ENCODE data around the gene OR4P4. TPM values are rescaled to one million over a fixed set of nuclear protein-coding genes. Genes with fewer than 3 reads are reported as not detected.

The OR4P4 gene
- total RNA-seq, 6 experiments from 2014 or later, result not detected

DNA sequence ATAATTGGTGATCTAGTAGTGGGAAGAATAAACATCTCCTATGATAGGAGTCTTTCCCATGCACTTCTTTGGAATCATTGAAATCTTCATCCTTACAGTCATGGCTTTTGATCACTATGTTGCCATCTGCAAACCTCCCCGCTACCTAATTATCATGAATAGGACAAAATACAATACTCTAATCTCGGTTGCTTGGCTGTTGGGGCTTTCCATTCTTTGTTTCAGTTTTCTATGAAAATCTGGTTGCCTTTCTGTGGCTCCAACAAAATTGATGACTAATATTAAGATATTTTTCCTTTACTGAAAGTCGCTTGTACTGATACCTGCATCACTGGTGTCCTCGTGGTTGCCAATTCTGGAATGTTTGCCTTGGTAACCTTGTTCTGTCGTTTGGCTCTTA lies 38.9 kb downstream of the OR4P4 start:
- H3K36me3 ChIP-seq, result no peaks in the 10 kb centered on the region
- ATAC-seq (no peak), DNase-seq (no peak)
- H3K9me3 ChIP-seq, result no peaks in the 10 kb centered on the region
- H3K4me1 ChIP-seq, result no peaks in the 10 kb centered on the region
- no peaks in the 10 kb centered on the region for H3K27me3 ChIP-seq
- intact Hi-C loops (cut with DNase I), result no loop called here
- WGBS (ENCODE audit: insufficient coverage, low coverage, low lambda C conversion rate, missing lambda C conversion rate), result 38% methylated on average over 5 of the region's 5 CpGs
- no peak overlapping the region for H3K4me3 ChIP-seq
- no peak for TF ChIP-seq POLR2A (IDR thresholded peaks at IDR 0.05)
- TF ChIP-seq, protein P1, sequence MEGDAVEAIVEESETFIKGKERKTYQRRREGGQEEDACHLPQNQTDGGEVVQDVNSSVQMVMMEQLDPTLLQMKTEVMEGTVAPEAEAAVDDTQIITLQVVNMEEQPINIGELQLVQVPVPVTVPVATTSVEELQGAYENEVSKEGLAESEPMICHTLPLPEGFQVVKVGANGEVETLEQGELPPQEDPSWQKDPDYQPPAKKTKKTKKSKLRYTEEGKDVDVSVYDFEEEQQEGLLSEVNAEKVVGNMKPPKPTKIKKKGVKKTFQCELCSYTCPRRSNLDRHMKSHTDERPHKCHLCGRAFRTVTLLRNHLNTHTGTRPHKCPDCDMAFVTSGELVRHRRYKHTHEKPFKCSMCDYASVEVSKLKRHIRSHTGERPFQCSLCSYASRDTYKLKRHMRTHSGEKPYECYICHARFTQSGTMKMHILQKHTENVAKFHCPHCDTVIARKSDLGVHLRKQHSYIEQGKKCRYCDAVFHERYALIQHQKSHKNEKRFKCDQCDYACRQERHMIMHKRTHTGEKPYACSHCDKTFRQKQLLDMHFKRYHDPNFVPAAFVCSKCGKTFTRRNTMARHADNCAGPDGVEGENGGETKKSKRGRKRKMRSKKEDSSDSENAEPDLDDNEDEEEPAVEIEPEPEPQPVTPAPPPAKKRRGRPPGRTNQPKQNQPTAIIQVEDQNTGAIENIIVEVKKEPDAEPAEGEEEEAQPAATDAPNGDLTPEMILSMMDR (IDR thresholded peaks at IDR 0.05), result no peak
- no peak overlapping the region for H3K27ac ChIP-seq

Other genes with a start within 250 kb of the OR4P4 start
- gene OR4C15, start 80.6 kb upstream of the OR4P4 start, total RNA-seq, result not detected
- not detected for gene OR4C16, start 63.0 kb upstream of the OR4P4 start, total RNA-seq
- gene OR4C11, start 27.5 kb upstream of the OR4P4 start, total RNA-seq, result not detected
- not detected for gene OR4S2, start 13.2 kb downstream of the OR4P4 start, total RNA-seq
- not detected for gene OR4C6, start 27.1 kb downstream of the OR4P4 start, total RNA-seq
- gene OR5D13, start 138.3 kb downstream of the OR4P4 start, total RNA-seq, result not detected
- not detected for gene OR5D14, start 160.4 kb downstream of the OR4P4 start, total RNA-seq
- not detected for gene OR5L1, start 176.3 kb downstream of the OR4P4 start, total RNA-seq
- not detected for gene OR5D18, start 184.5 kb downstream of the OR4P4 start, total RNA-seq
- gene OR5L2, start 192.1 kb downstream of the OR4P4 start, total RNA-seq, result not detected
- gene OR5D16, start 203.6 kb downstream of the OR4P4 start, total RNA-seq, result not detected
- not detected for gene TRIM51, start 248.2 kb downstream of the OR4P4 start, total RNA-seq